Hepatocyte (in vitro differentiated cells): ENCODE results near the gene DENND5A.

ENCODE experiments used
- EZH2 ChIP-seq: fragments of 200-600 bp; sonication (generic); IDR thresholded peaks from 2 replicates; pipeline ENCODE4 v1.6.1; 2016; ENCODE audit warnings: antibody characterized with exemption, mild to moderate bottlenecking, borderline replicate concordance
- EZH2phosphoT487 ChIP-seq: fragments of 200-600 bp; sonication (generic); IDR thresholded peaks from one replicate; pipeline ENCODE4 v1.6.1; 2018; ENCODE audit warnings: antibody characterized with exemption, mild to moderate bottlenecking, low read depth, moderate library complexity; ENCODE audit not compliant: unreplicated experiment, severe bottlenecking
- TF ChIP-seq, protein P1 (sequence below): fragments of 200-600 bp; sonication (generic); IDR thresholded peaks from 2 replicates; pipeline ENCODE4 v1.5.1; 2016; ENCODE audit warnings: antibody characterized with exemption, mild to moderate bottlenecking; ENCODE audit not compliant: poor library complexity

DNA sequence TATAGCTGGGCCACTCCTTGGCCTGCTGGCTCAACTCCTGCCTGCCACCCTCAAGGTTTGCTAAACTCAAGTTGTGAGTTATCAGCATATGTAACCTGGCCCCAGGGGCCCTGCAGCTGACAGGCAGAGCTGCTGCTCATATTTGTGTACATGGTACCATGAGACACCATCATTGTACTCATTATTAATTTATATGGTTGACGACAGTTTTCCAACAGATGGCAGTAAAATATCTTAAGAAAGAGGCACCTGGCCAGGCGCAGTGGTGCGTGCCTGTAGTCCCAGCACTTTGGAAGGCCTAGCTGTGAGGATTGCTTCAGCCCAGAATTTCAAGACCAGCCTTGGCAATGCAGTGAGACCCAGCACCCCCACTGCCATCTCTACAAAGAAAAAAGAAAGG lies 11.4 kb upstream of the DENND5A start:
- TF ChIP-seq, protein P1, sequence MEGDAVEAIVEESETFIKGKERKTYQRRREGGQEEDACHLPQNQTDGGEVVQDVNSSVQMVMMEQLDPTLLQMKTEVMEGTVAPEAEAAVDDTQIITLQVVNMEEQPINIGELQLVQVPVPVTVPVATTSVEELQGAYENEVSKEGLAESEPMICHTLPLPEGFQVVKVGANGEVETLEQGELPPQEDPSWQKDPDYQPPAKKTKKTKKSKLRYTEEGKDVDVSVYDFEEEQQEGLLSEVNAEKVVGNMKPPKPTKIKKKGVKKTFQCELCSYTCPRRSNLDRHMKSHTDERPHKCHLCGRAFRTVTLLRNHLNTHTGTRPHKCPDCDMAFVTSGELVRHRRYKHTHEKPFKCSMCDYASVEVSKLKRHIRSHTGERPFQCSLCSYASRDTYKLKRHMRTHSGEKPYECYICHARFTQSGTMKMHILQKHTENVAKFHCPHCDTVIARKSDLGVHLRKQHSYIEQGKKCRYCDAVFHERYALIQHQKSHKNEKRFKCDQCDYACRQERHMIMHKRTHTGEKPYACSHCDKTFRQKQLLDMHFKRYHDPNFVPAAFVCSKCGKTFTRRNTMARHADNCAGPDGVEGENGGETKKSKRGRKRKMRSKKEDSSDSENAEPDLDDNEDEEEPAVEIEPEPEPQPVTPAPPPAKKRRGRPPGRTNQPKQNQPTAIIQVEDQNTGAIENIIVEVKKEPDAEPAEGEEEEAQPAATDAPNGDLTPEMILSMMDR = no peak
- TF ChIP-seq EZH2phosphoT487 (no peak), EZH2 (no peak)
